Endothelial cell of umbilical vein (primary cell): ENCODE measurements around the gene RABEP1. TPM values are rescaled to one million over a fixed set of nuclear protein-coding genes. Genes with fewer than 3 reads are reported as not detected.

Source experiments
- BruUV-seq: library from RNA; stranded (reverse); fragments of 400-500 nt; replicated peaks from 2 replicates; lab custom pipeline; 2021; lab: Mats Ljungman, UMichigan
- CTCF ChIA-PET: fragments of 300-600, 350-600 bp; sonication (Branson Sonifier 250); formaldehyde crosslinking; loops from one replicate; lab custom pipeline; 2021; ENCODE audit warnings: antibody characterized with exemption, inconsistent platforms; lab: Charles Lee
- POLR2A ChIA-PET: fragments of 300-600, 350-600 bp; sonication (Branson Sonifier 250); formaldehyde crosslinking; loops from one replicate; lab custom pipeline; 2021; ENCODE audit warnings: antibody characterized with exemption, inconsistent platforms; lab: Charles Lee
- DNase-seq: peaks from one replicate; pipeline ENCODE4 v3.0.0-alpha.2; 2011; ENCODE audit warnings: low read depth, low spot score
- FAIRE-seq: peaks from 2 replicates; lab custom pipeline; 2011; peaks lifted over from hg19 to GRCh38; lab: Jason Lieb, UNC
- H2AFZ ChIP-seq: 2 replicates; pipeline ENCODE4 v1.6.0; 2012; ENCODE audit warnings: low read depth, low read length, control low read depth, inconsistent platforms
- H3K27ac ChIP-seq: 2 replicates; pipeline ENCODE4 v1.5.1; 2011; ENCODE audit warnings: low read depth, mild to moderate bottlenecking, control low read depth, low read length, moderate library complexity; ENCODE audit not compliant: insufficient read depth
- H3K27me3 ChIP-seq, 2 experiments: 2 replicates each; pipeline versions ENCODE4 v1.6.0 to v1.6.1; 2011; ENCODE audit warnings: low read length in 2 of 2, mixed read lengths in 1 of 2; ENCODE audit not compliant: control insufficient read depth in 2 of 2, insufficient read depth in 2 of 2
- H3K36me3 ChIP-seq, 2 experiments: 2 replicates in 1 of 2; 3 replicates in 1 of 2; pipeline ENCODE4 v1.5.1; 2011; ENCODE audit warnings: low read length in 2 of 2, mild to moderate bottlenecking in 1 of 2, moderate library complexity in 1 of 2; ENCODE audit not compliant: control insufficient read depth in 2 of 2, insufficient read depth in 2 of 2; ENCODE audit errors: extremely low read depth in 1 of 2
- H3K4me1 ChIP-seq: 3 replicates; pipeline ENCODE4 v1.5.1; 2011; ENCODE audit warnings: mild to moderate bottlenecking, low read length; ENCODE audit not compliant: control insufficient read depth, insufficient read depth; ENCODE audit errors: extremely low read depth
- H3K4me2 ChIP-seq: 2 replicates; pipeline ENCODE4 v1.6.1; 2011; ENCODE audit warnings: low read length, control low read depth, mixed read lengths; ENCODE audit not compliant: insufficient read depth
- H3K4me3 ChIP-seq, 3 experiments: fragments of 200-600 bp in 1 of 3; sonication (generic), shearing (Covaris generic) in 1 of 3; replicated peaks in 1 of 3; 2 replicates each; pipeline ENCODE4 v1.5.1; 2011 to 2016; ENCODE audit warnings: control low read depth in 3 of 3, low read length in 3 of 3, mild to moderate bottlenecking in 2 of 3, inconsistent platforms in 1 of 3, low read depth in 1 of 3, moderate library complexity in 1 of 3; ENCODE audit not compliant: insufficient read depth in 1 of 3
- H3K79me2 ChIP-seq: 2 replicates; pipeline ENCODE4 v1.6.0; 2012; ENCODE audit warnings: low read length, inconsistent platforms; ENCODE audit not compliant: control insufficient read depth, insufficient read depth
- H3K9ac ChIP-seq: replicated peaks from 2 replicates; pipeline ENCODE3; 2011; ENCODE audit warnings: low read length, control low read depth; ENCODE audit not compliant: insufficient read depth; ENCODE audit errors: extremely low read depth
- H3K9me1 ChIP-seq: replicated peaks from 3 replicates; pipeline ENCODE4 v1.6.0; 2011; ENCODE audit warnings: mild to moderate bottlenecking, low read length; ENCODE audit not compliant: control insufficient read depth, insufficient read depth; ENCODE audit errors: extremely low read depth
- H3K9me3 ChIP-seq: replicated peaks from 2 replicates; pipeline ENCODE4 v1.5.1; 2012; ENCODE audit warnings: low read length, inconsistent platforms; ENCODE audit not compliant: control insufficient read depth, insufficient read depth
- H4K20me1 ChIP-seq: replicated peaks from 2 replicates; pipeline ENCODE3; 2011; ENCODE audit warnings: mild to moderate bottlenecking, low read length; ENCODE audit not compliant: control insufficient read depth, insufficient read depth; ENCODE audit errors: extremely low read depth
- CTCF ChIP-seq, 2 donors: IDR thresholded peaks; 1 replicate in 1 of 2; 2 replicates in 1 of 2; pipeline ENCODE4 v1.5.1; 2011; ENCODE audit warnings: low read length in 2 of 2, mild to moderate bottlenecking in 2 of 2, moderate library complexity in 2 of 2, control low read depth in 1 of 2, inconsistent platforms in 1 of 2, low read depth in 1 of 2; ENCODE audit not compliant: insufficient read depth in 1 of 2; ENCODE audit errors: extremely low read depth in 1 of 2
- EZH2 ChIP-seq: IDR thresholded peaks from 2 replicates; pipeline ENCODE4 v1.6.1; 2012; ENCODE audit warnings: borderline replicate concordance, low read depth, mild to moderate bottlenecking, moderate library complexity, low read length, inconsistent platforms; ENCODE audit not compliant: severe bottlenecking
- FOS ChIP-seq: IDR thresholded peaks from 2 replicates; pipeline ENCODE4 v1.6.1; 2011; ENCODE audit warnings: mild to moderate bottlenecking, low read length, moderate library complexity, borderline replicate concordance; ENCODE audit not compliant: insufficient read depth
- GATA2 ChIP-seq: IDR thresholded peaks from 2 replicates; pipeline ENCODE4 v1.7.0; 2011; ENCODE audit warnings: low read depth, mild to moderate bottlenecking, moderate library complexity, mixed read lengths, low read length; ENCODE audit not compliant: insufficient read length, insufficient read depth
- JUN ChIP-seq: IDR thresholded peaks from 2 replicates; pipeline ENCODE4 v1.6.1; 2011; ENCODE audit warnings: borderline replicate concordance, low read depth; ENCODE audit not compliant: insufficient read length, insufficient read depth
- MAX ChIP-seq: IDR thresholded peaks from 2 replicates; pipeline ENCODE4 v1.6.1; 2011; ENCODE audit not compliant: insufficient read depth, insufficient read length
- MYC ChIP-seq: IDR thresholded peaks from one replicate; pipeline ENCODE4 v1.6.1; 2011; ENCODE audit warnings: mild to moderate bottlenecking, low read depth, low read length
- POLR2A ChIP-seq: IDR thresholded peaks from 2 replicates; pipeline ENCODE4 v1.6.1; 2012; ENCODE audit warnings: low read depth, mild to moderate bottlenecking, control low read depth, low read length
- POLR2AphosphoS5 ChIP-seq: IDR thresholded peaks from 2 replicates; pipeline ENCODE4 v1.6.1; 2012; ENCODE audit warnings: low read depth, mild to moderate bottlenecking, control low read depth, low read length, moderate library complexity; ENCODE audit not compliant: insufficient read depth
- dilution Hi-C: fragments of 300-500 bp; cut with MboI; formaldehyde crosslinking; loops from one replicate; pipeline ENCODE4 v1.15.0; 2019; ENCODE audit warnings: low sequenced_read_pairs; ENCODE audit not compliant: extremely low pct_ligation_motif_present
- intact Hi-C: fragments of 100-400 bp; cut with micrococcal nuclease; formaldehyde crosslinking; loops from one replicate; pipeline ENCODE4 v1.10.0; 2022
- polyA plus RNA-seq, 4 experiments: library from polyadenylated mRNA; depleted of rRNA in 3 of 4; stranded (reverse) in 3 of 4; unstranded in 1 of 4; fragments of >200 nt; gene quantifications; 2 replicates each; pipeline versions ENCODE4 v1.2.1 to v1.2.3, GENCODE V29; 2011 to 2012; ENCODE audit warnings: missing spikeins in 1 of 4
- total RNA-seq: library from RNA; stranded (reverse); gene quantifications from 2 replicates; pipeline ENCODE4 v1.2.3, GENCODE V29; 2021

The RABEP1 gene
- total and polyA plus RNA-seq, 2 donors (not counting 3 experiments of a cell fraction or from before 2014, with no cell fraction given) = 10.1 to 54.8 TPM

GRCh38 chr17:5354310-5354709, 72.2 kb downstream of the RABEP1 start:
- Histone ChIP-seq H3K4me1 (no peaks in the 10 kb centered on the region), H3K36me3 (peaks cover 0 to 17% of the 10 kb centered on the region in 2 experiments), H3K4me2 (no peak overlapping the region), H3K27me3 (no peaks in the 10 kb centered on the region), H3K27ac (no peak overlapping the region), H3K9me1 (no peaks in the 10 kb centered on the region), H3K79me2 (no peaks in the 10 kb centered on the region), H3K4me3 (no peak overlapping the region), H4K20me1 (no peaks in the 10 kb centered on the region), H3K9me3 (no peaks in the 10 kb centered on the region), H2AFZ (no peak overlapping the region), H3K9ac (no peak overlapping the region)
- intact Hi-C loops = no loop called here
- ChIA-PET CTCF (no interaction called here), POLR2A (no interaction called here)
- DNase-seq (no peak), FAIRE-seq (no peak)
- BruUV-seq = no TSS peak
- dilution Hi-C loops = no loop called here
- no peak for TF ChIP-seq CTCF (IDR thresholded peaks at IDR 0.05; ENCODE audit: extremely low read depth in 1 of 2, insufficient read depth in 1 of 2, low read depth in 1 of 2, low read length in 2 of 2)
- TF ChIP-seq POLR2AphosphoS5 = no peak
- TF ChIP-seq MYC = no peak
- no peak for TF ChIP-seq POLR2A
- TF ChIP-seq MAX = no peak
- TF ChIP-seq JUN = no peak
- TF ChIP-seq EZH2 = no peak
- TF ChIP-seq GATA2 = no peak
- TF ChIP-seq FOS = no peak
